Pancreas (tissue), 10 donors: Measurements from ENCODE around the gene ABHD12B. TPM values are rescaled to one million over a fixed set of nuclear protein-coding genes. Genes with fewer than 3 reads are reported as not detected.

Experiments
- ATAC-seq, 4 donors: fragments of 200-7000 bp; cut with Tn5 transposase; one replicate each; pipeline versions ENCODE4 v1.8.0 to v1.9.1; 2020; ENCODE audit warnings: mild to moderate bottlenecking in 4 of 4, moderate library complexity in 4 of 4
- DNase-seq, 6 donors: peaks; one replicate each; pipeline ENCODE4 v3.0.0-alpha.2; 2020
- FAIRE-seq: peaks from 2 replicates; lab custom pipeline; 2012; peaks lifted over from hg19 to GRCh38; lab: Jason Lieb, UNC
- H3K27ac ChIP-seq, 4 donors: fragments of 200-600 bp; sonication (generic); 1 replicate in 3 of 4; 2 replicates in 1 of 4; pipeline versions ENCODE4 v1.5.0 to v1.8.0; 2020
- H3K27me3 ChIP-seq, 4 donors: fragments of 200-600 bp; one replicate each; pipeline ENCODE4 v1.8.0; 2021
- H3K36me3 ChIP-seq, 3 donors: fragments of 200-600 bp; sonication (generic) in 1 of 3; one replicate each; pipeline versions ENCODE4 v1.5.0 to v1.8.0; 2020 to 2021
- H3K4me1 ChIP-seq, 3 donors: fragments of 200-600 bp; one replicate each; pipeline ENCODE4 v1.8.0; 2021
- H3K4me3 ChIP-seq, 4 donors: fragments of 200-600 bp; sonication (generic) in 2 of 4; one replicate each; pipeline versions ENCODE4 v1.5.0 to v1.8.0; 2020 to 2021
- H3K9me3 ChIP-seq, 4 donors: fragments of 200-600 bp; one replicate each; pipeline ENCODE4 v1.8.0; 2021
- WGBS, 2 donors: extraction: QIAGEN DNeasy Blood & Tissue Kit; methylation state at CpG; one replicate each; pipeline ENCODE4 v1.1.7; 2013; 5-methylcytosine and 5-hydroxymethylcytosine counted together
- intact Hi-C, 3 donors: fragments of 100-400 bp; cut with DNase I; formaldehyde crosslinking; loops; one replicate each; pipeline versions ENCODE4 v1.11.1 to v1.14.2; 2022
- polyA plus RNA-seq, 2 donors: library from polyadenylated mRNA; stranded (reverse); fragments of 200-250 nt; gene quantifications; one replicate each; pipeline ENCODE4 v1.2.3, GENCODE V29; 2013
- total RNA-seq, 6 donors: library from RNA; stranded (reverse); fragmentation: NEBNext Ultra II Directional in 4 of 6; extraction: Animal tissue kit (Norgen Biotek cat#: 25700) in 4 of 6; gene quantifications; one replicate each; pipeline versions ENCODE4 v1.2.1 to v1.2.4, GENCODE V29; 2021 to 2023
- TF ChIP-seq, protein P1 (sequence below), 4 donors: fragments of 200-600 bp; sonication (generic) in 3 of 4; IDR thresholded peaks; one replicate each; pipeline versions ENCODE4 v1.5.0 to v1.8.0; 2021; ENCODE audit warnings: antibody characterized with exemption in 4 of 4
- donor health status: healthy with polysubstance abuse.
- donor health status: DM: no; HTN: no; CAD: no; lungs with moderate emphysema.
- donor health status: DM: no; HTN: no; CAD: no.
- donor health status: control.
- donor health status: control.
- donor health status: Bipolar disorder and iron deficiency.
- donor health status: DM: yes; HTN: yes; CAD: no.
- donor health status: DM: no; HTN: no; CAD: no.
- donor health status: DM: no; HTN: no; CAD: no.
- donor health status: DM: yes; HTN: yes; CAD: no.

The ABHD12B gene
- total and polyA plus RNA-seq, 8 donors, result 0.16 TPM; not detected in 7

DNA sequence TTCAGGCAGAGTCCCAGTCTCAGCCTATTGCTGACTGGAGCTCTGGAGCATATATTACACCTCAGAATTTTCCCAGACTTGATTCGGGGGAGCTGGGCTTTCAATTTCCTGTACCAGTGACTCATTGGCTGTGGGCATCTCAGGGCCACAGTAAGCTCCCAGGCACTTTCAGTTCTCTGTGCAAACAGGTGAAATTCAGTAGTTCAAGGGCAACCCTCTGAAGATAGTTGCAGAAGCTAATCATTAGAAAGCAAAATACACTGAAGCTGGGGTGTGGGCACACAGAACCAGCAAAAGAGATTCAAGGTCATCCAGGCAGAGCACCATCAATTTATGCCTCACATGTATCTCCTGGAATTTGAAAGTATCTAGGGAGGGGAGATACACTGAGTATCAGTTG lies 32.8 kb upstream of the ABHD12B start:
- ATAC-seq, result peak in 1 of 4 donors; percentile 35
- WGBS, 2 donors, result 17 to 68% methylated on average over 1 of the region's 1 CpG
- Histone ChIP-seq H3K9me3 (no peaks in the 10 kb centered on the region), H3K4me1 (no peaks in the 10 kb centered on the region), H3K36me3 (no peaks in the 10 kb centered on the region), H3K27me3 (no peaks in the 10 kb centered on the region), H3K4me3 (no peak overlapping the region), H3K27ac (no peak overlapping the region)
- DNase-seq, result no peak
- FAIRE-seq, result no peak
- TF ChIP-seq, protein P1, sequence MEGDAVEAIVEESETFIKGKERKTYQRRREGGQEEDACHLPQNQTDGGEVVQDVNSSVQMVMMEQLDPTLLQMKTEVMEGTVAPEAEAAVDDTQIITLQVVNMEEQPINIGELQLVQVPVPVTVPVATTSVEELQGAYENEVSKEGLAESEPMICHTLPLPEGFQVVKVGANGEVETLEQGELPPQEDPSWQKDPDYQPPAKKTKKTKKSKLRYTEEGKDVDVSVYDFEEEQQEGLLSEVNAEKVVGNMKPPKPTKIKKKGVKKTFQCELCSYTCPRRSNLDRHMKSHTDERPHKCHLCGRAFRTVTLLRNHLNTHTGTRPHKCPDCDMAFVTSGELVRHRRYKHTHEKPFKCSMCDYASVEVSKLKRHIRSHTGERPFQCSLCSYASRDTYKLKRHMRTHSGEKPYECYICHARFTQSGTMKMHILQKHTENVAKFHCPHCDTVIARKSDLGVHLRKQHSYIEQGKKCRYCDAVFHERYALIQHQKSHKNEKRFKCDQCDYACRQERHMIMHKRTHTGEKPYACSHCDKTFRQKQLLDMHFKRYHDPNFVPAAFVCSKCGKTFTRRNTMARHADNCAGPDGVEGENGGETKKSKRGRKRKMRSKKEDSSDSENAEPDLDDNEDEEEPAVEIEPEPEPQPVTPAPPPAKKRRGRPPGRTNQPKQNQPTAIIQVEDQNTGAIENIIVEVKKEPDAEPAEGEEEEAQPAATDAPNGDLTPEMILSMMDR (IDR thresholded peaks at IDR 0.05), result no peak
- intact Hi-C loops, result loop anchor here in 1 of 3 donors (10.0 kb wide), 1 partner anchor 54 kb away; no protein-coding TSS in a partner anchor

DNA sequence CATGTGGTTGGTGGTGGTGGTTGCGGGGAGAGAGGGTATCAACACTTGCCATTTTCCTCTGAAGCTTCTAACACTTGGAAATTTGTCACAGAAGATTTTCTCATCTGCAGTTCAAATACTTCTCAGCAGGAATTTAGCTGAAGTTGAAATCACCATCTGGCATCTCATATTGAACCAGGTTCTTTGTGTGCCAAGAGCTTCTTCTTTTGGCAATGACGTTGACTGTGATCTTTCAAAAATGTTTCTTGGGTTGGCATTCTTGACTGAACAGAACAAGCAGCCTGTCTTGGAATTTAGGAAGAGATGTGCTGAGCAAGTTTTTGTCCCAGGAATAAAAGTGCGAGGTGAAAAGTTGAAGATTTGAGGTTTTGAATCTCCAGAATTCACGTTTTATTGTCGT lies 32.2 kb upstream of the ABHD12B start:
- DNase-seq (no peak), FAIRE-seq (no peak), ATAC-seq (no peak)
- Histone ChIP-seq H3K27me3 (no peaks in the 10 kb centered on the region), H3K36me3 (no peaks in the 10 kb centered on the region), H3K4me3 (no peak overlapping the region), H3K27ac (no peak overlapping the region), H3K9me3 (no peaks in the 10 kb centered on the region), H3K4me1 (no peaks in the 10 kb centered on the region)
- TF ChIP-seq, protein P1 (IDR thresholded peaks at IDR 0.05), result no peak
- 87 to 92% methylated on average over 5 of the region's 5 CpGs for WGBS, 2 donors
- intact Hi-C loops, result loop anchor here in 1 of 3 donors (10.0 kb wide), 1 partner anchor 55 kb away; no protein-coding TSS in a partner anchor

DNA sequence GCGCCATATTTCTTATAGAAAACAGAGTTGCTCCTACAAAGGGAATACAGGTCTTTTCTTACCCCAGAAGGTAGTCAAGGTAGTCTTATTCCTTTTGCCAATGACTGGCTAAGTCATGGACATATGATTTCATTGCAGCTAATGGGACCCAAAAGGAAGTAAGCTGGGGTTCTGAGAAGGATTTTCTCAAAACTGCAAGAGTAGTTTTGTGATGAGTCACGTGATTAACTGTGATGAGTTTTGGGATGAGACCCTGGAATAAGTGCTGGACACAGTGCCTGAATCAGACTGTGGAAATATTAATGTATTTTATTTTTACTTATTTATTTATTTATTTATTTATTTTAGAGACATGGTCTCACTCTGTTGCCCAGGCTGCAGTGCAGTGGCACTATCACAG lies 27.5 kb upstream of the ABHD12B start:
- no peak overlapping the region for H3K27ac ChIP-seq
- intact Hi-C loops, result no loop called here
- no peak overlapping the region for H3K4me3 ChIP-seq
- DNase-seq, result no peak
- FAIRE-seq, result no peak
- WGBS, 2 donors, result 88 to 98% methylated on average over 2 of the region's 2 CpGs
- no peak for ATAC-seq
- no peaks in the 10 kb centered on the region for H3K36me3 ChIP-seq
- no peaks in the 10 kb centered on the region for H3K27me3 ChIP-seq
- no peaks in the 10 kb centered on the region for H3K4me1 ChIP-seq
- no peaks in the 10 kb centered on the region for H3K9me3 ChIP-seq
- TF ChIP-seq, protein P1 (IDR thresholded peaks at IDR 0.05), result no peak

DNA sequence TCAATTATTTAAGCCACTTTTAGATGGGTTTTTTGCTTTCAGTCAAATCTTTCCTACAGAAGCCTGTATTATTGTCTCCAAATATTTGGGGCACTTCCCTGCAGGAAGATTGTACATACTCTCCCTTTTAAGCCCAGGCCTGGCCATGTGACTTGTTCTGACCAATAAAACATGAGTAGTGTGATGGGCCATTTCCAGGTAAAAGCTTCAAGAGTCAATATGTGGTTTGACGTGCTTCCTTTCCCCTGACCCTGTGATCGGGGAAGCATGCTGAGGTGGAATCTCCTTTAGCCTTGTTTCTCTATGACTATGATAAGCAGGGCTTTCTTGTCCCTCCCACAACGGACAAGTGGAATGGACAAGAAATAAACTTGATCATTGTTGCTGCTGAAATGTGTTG lies 26.7 kb upstream of the ABHD12B start:
- no peaks in the 10 kb centered on the region for H3K4me1 ChIP-seq
- H3K9me3 ChIP-seq, result no peaks in the 10 kb centered on the region
- DNase-seq (no peak), FAIRE-seq (no peak), ATAC-seq (no peak)
- intact Hi-C loops, result no loop called here
- no peak overlapping the region for H3K27ac ChIP-seq
- no peaks in the 10 kb centered on the region for H3K27me3 ChIP-seq
- H3K4me3 ChIP-seq, result no peak overlapping the region
- TF ChIP-seq, protein P1 (IDR thresholded peaks at IDR 0.05), result no peak
- 82 to 87% methylated on average over 3 of the region's 3 CpGs for WGBS, 2 donors
- H3K36me3 ChIP-seq, result no peaks in the 10 kb centered on the region

DNA sequence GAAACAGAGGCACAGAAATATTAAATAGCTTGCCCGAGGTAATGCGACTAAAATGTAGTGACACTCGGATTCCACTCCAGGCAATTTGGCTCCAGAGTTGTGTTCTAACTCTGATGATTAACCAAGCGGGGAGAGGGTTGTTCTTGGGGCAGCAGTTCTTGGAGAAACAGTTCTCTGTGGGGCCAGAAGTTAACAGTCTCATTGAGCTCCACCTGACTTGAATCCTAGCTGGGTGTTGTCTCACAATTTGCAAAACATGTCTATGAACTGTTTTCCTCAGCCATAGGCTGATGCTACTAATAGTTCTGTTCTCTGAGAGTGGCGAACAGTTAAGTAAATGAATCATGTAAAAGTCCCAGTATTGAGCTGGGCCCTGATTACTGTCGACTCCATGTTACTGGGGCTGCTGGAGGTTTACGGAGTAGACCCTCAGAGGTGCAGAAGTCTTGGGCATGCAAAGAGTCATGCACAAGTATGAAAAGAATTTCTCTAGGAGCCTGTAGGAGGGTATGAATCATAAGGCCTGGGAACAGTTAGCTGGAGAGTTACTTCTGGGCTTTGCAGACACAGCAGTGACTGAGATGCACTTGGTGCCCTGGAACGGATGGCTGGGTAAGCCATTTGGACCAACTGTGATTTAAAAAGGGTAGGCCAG lies 25.5 kb upstream of the ABHD12B start:
- no peaks in the 10 kb centered on the region for H3K27me3 ChIP-seq
- no peak overlapping the region for H3K4me3 ChIP-seq
- no peaks in the 10 kb centered on the region for H3K4me1 ChIP-seq
- FAIRE-seq, result no peak
- TF ChIP-seq, protein P1 (IDR thresholded peaks at IDR 0.05), result no peak
- intact Hi-C loops, result no loop called here
- H3K36me3 ChIP-seq, result no peaks in the 10 kb centered on the region
- WGBS, 2 donors, result 84 to 91% methylated on average over 8 of the region's 8 CpGs
- H3K27ac ChIP-seq, result no peak overlapping the region
- H3K9me3 ChIP-seq, result no peaks in the 10 kb centered on the region
- ATAC-seq, result no peak
- DNase-seq, result no peak
